ENCODE data around the gene TNFAIP2.
"Not testable (repeated sequence)": the region's sequence is repeated elsewhere in the genome, so short reads cannot be mapped to it uniquely, and the experiment has no call there.

The TNFAIP2 gene

DNA sequence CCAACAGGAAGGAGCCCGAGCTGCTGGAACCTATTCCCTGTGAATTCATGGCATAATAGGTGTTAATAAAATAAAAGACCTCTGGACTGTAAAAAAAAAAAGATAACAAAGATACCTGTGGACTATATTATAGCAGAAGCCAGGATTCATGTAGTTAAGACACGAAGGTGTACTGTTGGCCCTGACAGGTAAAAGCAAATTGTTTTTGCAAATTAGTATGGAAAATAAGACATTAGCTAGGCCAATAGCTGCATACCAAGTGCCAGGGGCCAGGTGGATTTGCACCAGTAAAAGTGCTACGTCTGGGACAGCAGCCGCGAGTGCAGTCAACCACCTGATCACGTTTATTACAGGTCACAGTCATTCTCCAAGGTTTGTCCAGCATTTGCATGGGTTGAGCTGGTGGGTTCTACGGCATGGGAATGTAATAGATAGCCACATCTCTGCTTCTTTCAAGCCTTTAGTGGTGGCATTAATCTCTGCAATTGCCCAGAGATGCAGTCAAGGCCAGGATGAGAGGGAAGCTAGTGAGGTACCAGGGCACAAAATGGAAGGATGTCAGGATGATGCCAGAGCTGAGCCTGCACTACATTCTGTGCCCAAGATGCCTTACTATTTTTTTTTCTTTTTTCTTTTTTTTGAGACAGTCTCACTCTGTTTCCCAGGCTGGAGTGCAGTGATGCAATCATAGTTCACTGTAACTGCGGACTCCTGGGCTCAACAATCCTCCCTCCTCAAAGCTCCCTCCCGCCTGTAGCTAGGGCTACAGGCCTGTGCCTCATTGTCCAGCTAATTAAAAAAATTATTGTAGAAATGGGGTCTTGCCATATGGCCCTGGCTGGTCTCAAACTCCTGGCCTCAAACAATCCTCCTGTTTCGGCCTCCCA is 26.3 kb downstream of the TNFAIP2 start:
- H3K4me3 ChIP-seq (ENCODE audit: low read depth, low read length), result no peak overlapping the region
- in situ Hi-C loops (cut with HindIII; ENCODE audit: low sequenced_read_pairs), result no loop called here
- no peak for DNase-seq (ENCODE audit: low read depth, low spot score)
- TF ChIP-seq CTCF (IDR thresholded peaks at IDR 0.05; ENCODE audit: low read depth, low read length), result no peak

GRCh38 chr14:103151270-103151945 is 28.1 kb downstream of the TNFAIP2 start:
- in situ Hi-C loops (cut with HindIII; ENCODE audit: low sequenced_read_pairs), result no loop called here
- TF ChIP-seq CTCF (IDR thresholded peaks at IDR 0.05; ENCODE audit: low read depth, low read length), result no peak
- DNase-seq (ENCODE audit: low read depth, low spot score), result no peak
- no peak overlapping the region for H3K4me3 ChIP-seq (ENCODE audit: low read depth, low read length)

DNA sequence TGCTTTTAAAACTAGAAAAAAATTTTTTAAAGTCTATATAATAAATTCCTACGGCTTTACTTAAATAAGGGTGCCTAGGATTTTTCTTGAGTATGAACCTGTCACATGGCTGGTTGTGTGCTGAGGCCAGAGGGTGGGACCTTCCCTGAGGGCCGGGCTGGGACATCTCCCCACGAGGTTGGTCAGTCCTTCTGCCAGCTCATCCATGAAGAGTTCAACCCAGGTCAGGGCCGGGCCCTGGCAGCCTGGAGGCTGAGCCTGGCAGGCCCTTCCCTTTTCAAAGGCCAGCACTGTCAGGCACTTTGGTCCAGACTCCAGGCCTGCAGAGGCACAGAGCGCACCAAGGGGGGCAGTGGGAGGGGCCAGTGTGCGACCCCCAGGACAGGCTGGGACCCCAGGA is 31.7 kb downstream of the TNFAIP2 start:
- H3K4me3 ChIP-seq (ENCODE audit: low read depth, low read length), result no peak overlapping the region
- DNase-seq (ENCODE audit: low read depth, low spot score), result no peak
- in situ Hi-C loops (cut with HindIII; ENCODE audit: low sequenced_read_pairs), result no loop called here
- no peak for TF ChIP-seq CTCF (IDR thresholded peaks at IDR 0.05; ENCODE audit: low read depth, low read length)

- in situ Hi-C loops (cut with HindIII; ENCODE audit: low sequenced_read_pairs); DNase-seq (ENCODE audit: low read depth, low spot score); H3K4me3 ChIP-seq (ENCODE audit: low read depth, low read length): not testable (repeated sequence)
Observed at GRCh38 chr14:103155416-103155815, 32.2 kb downstream of the TNFAIP2 start.

DNA sequence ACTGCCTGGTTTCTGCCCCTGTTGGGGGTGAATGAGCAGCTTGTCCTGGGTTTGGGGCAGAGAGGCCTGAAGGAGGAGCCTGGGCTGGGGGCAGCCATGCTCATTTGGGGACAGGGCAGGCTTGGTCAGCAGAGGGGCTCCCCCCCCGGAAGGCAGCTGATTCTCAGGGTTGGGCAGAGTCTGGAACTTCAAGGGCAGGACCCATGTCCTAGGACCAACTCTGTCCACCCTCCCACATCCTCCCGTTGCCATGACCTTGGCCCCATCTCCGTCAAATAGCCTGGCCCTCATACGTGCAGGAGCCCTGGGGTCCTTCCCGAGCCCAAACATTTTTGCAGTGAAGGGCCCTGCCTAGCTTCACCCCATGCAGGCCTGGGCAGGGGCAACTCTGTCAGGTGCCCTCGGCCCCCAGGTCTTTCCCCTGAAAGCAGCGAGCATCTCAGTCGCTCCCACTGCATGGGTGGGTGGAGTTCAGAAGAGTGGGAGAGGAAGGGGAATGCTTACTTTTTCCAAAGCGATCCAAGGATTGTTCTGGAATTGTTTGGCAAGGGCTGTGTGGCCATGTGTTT is 32.6 kb downstream of the TNFAIP2 start:
- H3K4me3 ChIP-seq (ENCODE audit: low read depth, low read length), result no peak overlapping the region
- in situ Hi-C loops (cut with HindIII; ENCODE audit: low sequenced_read_pairs), result no loop called here
- no peak for DNase-seq (ENCODE audit: low read depth, low spot score)
- no peak for TF ChIP-seq CTCF (IDR thresholded peaks at IDR 0.05; ENCODE audit: low read depth, low read length)

DNA sequence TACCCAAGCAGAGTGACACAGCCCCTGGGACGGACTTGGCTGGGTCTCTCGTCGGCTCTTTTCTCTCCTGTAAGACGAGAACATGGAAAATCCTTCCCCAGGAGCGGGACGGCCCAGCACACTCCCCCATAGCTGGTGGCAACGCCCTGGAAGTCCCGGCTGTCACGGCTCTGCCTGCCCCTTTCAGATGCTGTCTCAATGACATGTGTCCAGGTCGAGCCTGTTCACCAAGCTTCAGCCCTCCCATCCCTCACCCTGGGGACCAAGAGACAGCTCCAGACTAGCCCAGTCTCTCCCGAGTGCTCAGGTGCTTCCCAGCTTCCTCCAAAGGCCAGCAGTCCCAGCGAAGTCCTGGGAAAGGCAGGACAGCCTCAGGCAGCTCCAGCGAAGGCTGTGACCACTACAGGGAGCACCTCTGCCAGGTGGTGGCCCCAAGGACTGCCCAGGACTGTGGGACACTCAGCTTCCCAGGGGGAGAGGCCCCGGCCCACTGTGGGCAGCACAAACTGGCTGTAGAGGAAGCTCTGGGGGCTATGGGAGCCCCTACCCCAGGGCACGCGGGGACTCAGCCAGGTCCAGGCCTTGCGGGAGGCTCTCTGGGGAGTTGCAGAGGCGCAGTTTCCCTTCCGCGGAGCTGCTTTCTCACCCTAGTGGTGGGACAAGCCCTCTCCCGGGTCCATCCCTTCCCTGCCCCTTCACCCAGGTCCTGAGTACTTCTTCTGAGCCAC is 33.6 kb downstream of the TNFAIP2 start:
- in situ Hi-C loops (cut with HindIII; ENCODE audit: low sequenced_read_pairs), result no loop called here
- no peak for DNase-seq (ENCODE audit: low read depth, low spot score)
- H3K4me3 ChIP-seq (ENCODE audit: low read depth, low read length), result no peak overlapping the region
- no peak for TF ChIP-seq CTCF (IDR thresholded peaks at IDR 0.05; ENCODE audit: low read depth, low read length)
